ENCODE results near the gene USP32.

DNA sequence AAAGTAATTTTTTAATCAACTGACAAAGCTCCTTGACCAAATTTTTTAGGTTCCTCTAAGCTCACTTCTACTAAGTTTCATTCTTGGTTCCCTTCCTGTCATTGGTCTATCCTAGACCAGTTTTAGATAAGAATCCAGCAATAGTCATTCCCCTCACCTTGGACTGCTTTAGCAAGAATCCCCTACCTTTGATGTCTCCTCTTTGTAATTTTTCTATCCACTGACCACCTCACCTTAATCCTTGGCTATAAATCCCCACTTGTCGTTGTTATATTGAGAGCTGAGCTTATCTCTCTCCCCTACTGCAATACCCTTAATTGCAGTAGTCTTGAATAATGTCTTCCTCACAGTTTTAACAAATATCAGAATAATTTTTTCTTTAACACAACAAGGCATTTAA is 107.2 kb downstream of the USP32 start:
- TF ChIP-seq POLR2A (IDR thresholded peaks at IDR 0.05; ENCODE audit: low read length) (no peak), GATA1 (IDR thresholded peaks at IDR 0.05; ENCODE audit: low read depth, low read length) (no peak)
